PFSK-1 (cell line): ENCODE measurements around the gene SMARCC1.

ENCODE experiments used
- FOXP2 ChIP-seq: optimal IDR thresholded peaks from 2 replicates; pipeline ENCODE3; 2011; ENCODE audit warnings: borderline replicate concordance, control low read depth, inconsistent platforms; ENCODE audit not compliant: insufficient read depth; ENCODE audit errors: extremely low read length, extremely low read depth
- POLR2AphosphoS5 ChIP-seq: IDR thresholded peaks from 2 replicates; pipeline ENCODE4 v1.6.1; 2012; ENCODE audit warnings: low read depth, mild to moderate bottlenecking, control low read depth, low read length, moderate library complexity
- TAF1 ChIP-seq: IDR thresholded peaks from 2 replicates; pipeline ENCODE4 v1.6.1; 2012; ENCODE audit warnings: low read length, control low read depth, borderline replicate concordance; ENCODE audit not compliant: insufficient read depth

DNA sequence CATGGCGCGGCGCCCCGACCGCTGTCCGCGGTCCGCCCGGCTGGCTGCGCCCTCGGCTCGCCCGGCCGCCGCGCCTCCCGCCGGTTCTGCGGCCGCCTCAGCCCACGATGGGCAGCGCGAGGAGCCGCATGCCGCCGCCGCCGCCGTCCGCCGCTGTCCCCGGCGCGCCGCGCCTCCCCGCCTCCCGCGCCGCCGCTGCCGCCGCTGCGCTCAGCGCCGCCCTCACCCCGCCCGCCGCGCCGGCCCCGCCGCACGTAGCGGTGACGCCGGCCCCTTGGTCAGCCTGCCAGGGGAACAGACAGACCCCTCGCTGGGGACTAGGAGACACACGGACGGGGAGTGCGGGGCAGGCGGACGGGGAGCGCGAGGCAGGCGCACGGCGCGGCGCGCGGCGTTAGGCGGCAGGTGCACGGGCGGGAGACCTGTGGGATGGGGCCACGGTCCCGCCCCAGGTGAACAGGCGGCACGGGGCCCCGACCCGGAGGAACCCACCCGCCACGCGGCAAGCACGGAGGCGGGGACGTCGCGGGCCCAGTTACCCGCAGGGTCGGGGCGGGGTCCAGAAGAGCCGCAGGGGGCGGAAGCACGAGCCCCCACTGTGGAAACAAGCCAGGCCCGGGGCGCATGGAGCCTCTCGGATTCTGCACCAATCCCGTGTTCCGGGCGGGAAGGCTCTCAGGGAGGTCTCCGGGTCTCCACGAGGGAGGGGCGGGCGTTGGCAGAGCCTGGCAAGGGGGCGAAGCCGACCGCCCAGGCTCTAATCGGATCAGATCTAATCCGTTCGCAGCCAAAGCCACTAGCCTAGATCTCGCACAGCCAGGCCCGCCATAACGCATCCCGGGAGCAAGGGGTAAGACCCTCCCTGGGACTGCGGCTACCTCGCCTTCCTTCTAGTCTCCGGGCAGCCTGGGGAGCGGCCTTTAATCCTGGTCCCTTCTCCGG is 202.7 kb downstream of the SMARCC1 start, which contains the start of gene CSPG5:
- TF ChIP-seq POLR2AphosphoS5 (no peak), TAF1 (no peak), FOXP2 (no peak)
